ENCODE measurements around the gene TKT. TPM values are rescaled to one million over a fixed set of nuclear protein-coding genes. Genes with fewer than 3 reads are reported as not detected.

TKT gene
- total RNA-seq, 1 donor from 2014 or later, result 154 TPM

DNA sequence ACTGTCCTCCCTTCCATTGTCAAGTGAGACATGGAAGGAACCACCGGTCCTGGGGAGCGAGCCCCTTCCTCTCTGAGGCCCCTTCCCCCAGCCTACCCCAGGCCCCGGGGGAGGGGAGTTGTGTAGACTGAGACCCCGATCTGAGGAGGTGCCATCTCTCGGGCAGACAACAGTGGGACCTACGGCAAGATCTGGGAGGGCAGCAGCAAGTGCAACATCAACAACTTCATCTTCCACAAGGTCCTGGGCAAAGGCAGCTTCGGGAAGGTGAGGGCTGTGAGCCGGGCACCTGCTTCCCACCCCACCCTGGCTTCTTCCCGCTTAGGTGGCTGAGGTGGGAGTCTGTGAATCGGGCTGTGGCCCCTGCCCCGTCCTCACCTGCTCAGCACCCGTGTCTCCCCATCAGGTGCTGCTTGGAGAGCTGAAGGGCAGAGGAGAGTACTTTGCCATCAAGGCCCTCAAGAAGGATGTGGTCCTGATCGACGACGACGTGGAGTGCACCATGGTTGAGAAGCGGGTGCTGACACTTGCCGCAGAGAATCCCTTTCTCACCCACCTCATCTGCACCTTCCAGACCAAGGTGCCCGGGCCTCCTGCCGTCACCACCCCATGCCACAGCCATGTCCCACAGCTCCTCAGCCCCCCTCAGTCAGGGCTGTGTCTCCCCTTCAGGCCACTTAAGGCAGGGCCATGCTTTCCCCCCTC lies 69.9 kb downstream of the TKT start:
- POLR2A ChIA-PET, result no interaction called here
- DNase-seq (no peak), ATAC-seq (ENCODE audit: low read depth) (no peak)
- CTCF ChIA-PET, result interaction anchor here (0.6 kb wide), 1 partner anchor 458 kb away, joined by 3 read pairs; no protein-coding TSS in a partner anchor
- Mint-ChIP-seq H3K27me3 (no peaks in the 10 kb centered on the region), H3K4me1 (peaks cover 21% of the 10 kb centered on the region), H3K36me3 (ENCODE audit: low read depth) (peaks cover 89% of the 10 kb centered on the region), H3K4me3 (no peak overlapping the region), H3K27ac (no peak overlapping the region), H3K9me3 (no peaks in the 10 kb centered on the region)
- TF ChIP-seq, protein P1, sequence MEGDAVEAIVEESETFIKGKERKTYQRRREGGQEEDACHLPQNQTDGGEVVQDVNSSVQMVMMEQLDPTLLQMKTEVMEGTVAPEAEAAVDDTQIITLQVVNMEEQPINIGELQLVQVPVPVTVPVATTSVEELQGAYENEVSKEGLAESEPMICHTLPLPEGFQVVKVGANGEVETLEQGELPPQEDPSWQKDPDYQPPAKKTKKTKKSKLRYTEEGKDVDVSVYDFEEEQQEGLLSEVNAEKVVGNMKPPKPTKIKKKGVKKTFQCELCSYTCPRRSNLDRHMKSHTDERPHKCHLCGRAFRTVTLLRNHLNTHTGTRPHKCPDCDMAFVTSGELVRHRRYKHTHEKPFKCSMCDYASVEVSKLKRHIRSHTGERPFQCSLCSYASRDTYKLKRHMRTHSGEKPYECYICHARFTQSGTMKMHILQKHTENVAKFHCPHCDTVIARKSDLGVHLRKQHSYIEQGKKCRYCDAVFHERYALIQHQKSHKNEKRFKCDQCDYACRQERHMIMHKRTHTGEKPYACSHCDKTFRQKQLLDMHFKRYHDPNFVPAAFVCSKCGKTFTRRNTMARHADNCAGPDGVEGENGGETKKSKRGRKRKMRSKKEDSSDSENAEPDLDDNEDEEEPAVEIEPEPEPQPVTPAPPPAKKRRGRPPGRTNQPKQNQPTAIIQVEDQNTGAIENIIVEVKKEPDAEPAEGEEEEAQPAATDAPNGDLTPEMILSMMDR (IDR thresholded peaks at IDR 0.05), result no peak
- intact Hi-C loops (cut with micrococcal nuclease), result no loop called here

DNA sequence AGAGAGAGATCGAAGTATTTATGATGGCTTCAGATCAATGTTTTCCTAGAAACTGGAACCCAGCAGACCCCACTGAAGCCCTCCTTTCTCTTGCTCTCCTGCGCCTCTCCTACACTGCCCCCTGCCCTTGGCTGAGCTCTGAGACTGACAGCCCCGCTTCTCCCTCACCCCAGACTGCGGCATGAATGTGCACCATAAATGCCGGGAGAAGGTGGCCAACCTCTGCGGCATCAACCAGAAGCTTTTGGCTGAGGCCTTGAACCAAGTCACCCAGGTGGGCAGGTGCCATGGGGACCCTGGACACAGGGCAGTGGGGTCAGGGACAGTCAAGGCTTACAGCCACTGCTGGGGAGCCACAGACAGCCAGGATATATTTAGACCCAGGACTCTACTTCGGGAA lies 71.1 kb downstream of the TKT start:
- no peak for ATAC-seq (ENCODE audit: low read depth)
- POLR2A ChIA-PET, result no interaction called here

GRCh38 chr3:53183514-53183913 lies 72.3 kb downstream of the TKT start:
- Mint-ChIP-seq H3K27ac (no peak overlapping the region), H3K36me3 (ENCODE audit: low read depth) (peaks cover 90% of the 10 kb centered on the region), H3K9me3 (no peaks in the 10 kb centered on the region), H3K27me3 (no peaks in the 10 kb centered on the region), H3K4me1 (peaks cover 35% of the 10 kb centered on the region), H3K4me3 (no peak overlapping the region)
- TF ChIP-seq, protein P1 (IDR thresholded peaks at IDR 0.05), result no peak
- intact Hi-C loops (cut with micrococcal nuclease), result no loop called here
- ChIA-PET CTCF (interaction anchor here (1.3 kb wide), 1 partner anchor 12 kb away, joined by 5 read pairs; no protein-coding TSS in a partner anchor), POLR2A (no interaction called here)
- DNase-seq, result no peak
- no peak for ATAC-seq (ENCODE audit: low read depth)

More for the DNA sequence above, 71.1 kb downstream of the TKT start:
- intact Hi-C loops (cut with micrococcal nuclease), result no loop called here
- peak overlapping the region; percentile 41 for H3K27ac Mint-ChIP-seq
- CTCF ChIA-PET, result no interaction called here
- H3K4me1 Mint-ChIP-seq, result peaks cover 23% of the 10 kb centered on the region
- TF ChIP-seq, protein P1 (IDR thresholded peaks at IDR 0.05), result no peak
- H3K27me3 Mint-ChIP-seq, result no peaks in the 10 kb centered on the region
- H3K4me3 Mint-ChIP-seq, result no peak overlapping the region
- DNase-seq, result no peak
- no peaks in the 10 kb centered on the region for H3K9me3 Mint-ChIP-seq
- H3K36me3 Mint-ChIP-seq (ENCODE audit: low read depth), result peaks cover 89% of the 10 kb centered on the region

DNA sequence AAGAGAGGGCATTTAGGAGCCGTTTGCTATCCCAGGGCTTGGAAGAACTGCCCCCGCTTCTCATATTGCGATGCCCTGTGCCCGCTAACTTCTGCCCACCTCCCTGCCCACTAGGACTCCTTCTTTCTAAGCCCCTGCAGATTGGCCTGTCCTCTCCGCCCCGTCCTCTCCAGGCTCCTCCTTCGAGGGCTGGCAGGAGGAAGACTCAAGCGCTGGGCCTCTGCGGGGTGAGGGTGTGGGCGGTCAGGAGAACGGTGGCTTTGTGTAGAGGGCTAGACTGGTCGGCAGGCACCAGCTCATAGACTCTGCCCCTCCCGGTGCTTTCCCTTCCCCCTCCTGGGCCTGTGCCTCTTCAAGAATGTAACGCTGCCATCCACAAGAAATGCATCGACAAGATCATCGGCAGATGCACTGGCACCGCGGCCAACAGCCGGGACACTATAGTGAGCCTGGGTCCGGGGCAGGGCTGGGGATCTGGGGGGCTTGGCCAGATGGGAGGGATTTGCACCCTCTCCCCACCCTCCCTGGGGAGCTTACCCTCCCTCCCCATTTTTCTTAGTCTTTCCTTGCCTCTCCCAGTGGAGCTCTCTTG lies 73.0 kb downstream of the TKT start:
- H3K4me3 Mint-ChIP-seq, result no peak overlapping the region
- CTCF ChIA-PET, result interaction anchor here (1.0 to 1.3 kb wide), 2 partner anchors 10 to 13 kb away, joined by 4 to 5 read pairs; no protein-coding TSS in a partner anchor
- H3K36me3 Mint-ChIP-seq (ENCODE audit: low read depth), result peaks cover 90% of the 10 kb centered on the region
- H3K9me3 Mint-ChIP-seq, result no peaks in the 10 kb centered on the region
- ATAC-seq (ENCODE audit: low read depth) (no peak), DNase-seq (no peak)
- H3K27ac Mint-ChIP-seq, result no peak overlapping the region
- no peaks in the 10 kb centered on the region for H3K27me3 Mint-ChIP-seq
- intact Hi-C loops (cut with micrococcal nuclease), result no loop called here
- H3K4me1 Mint-ChIP-seq, result peaks cover 38% of the 10 kb centered on the region
- TF ChIP-seq, protein P1 (IDR thresholded peaks at IDR 0.05), result no peak
- POLR2A ChIA-PET, result interaction anchor here (1.7 to 4.5 kb wide), 2 partner anchors 15 to 22 kb away, joined by 8 to 105 read pairs; partner anchors contain the start of gene PRKCD

DNA sequence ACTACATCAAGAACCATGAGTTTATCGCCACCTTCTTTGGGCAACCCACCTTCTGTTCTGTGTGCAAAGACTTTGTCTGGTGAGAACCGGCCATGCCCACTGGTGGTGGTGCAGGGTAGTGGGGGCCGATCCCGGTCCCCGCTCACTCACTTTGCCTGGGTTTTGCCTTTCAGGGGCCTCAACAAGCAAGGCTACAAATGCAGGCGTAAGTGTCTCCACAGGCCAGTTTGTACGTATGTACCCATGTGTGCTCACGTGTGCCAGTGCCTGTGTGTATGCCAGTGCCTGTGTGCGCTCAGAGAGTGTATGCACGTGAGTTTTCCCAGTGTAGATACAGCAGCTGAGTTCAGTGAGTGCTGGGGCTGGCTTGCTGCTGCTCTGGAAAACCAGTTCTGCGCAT lies 74.3 kb downstream of the TKT start:
- intact Hi-C loops (cut with micrococcal nuclease), result loop anchor here (1.0 kb wide), 1 partner anchor 15 kb away; no protein-coding TSS in a partner anchor
- H3K9me3 Mint-ChIP-seq, result no peaks in the 10 kb centered on the region
- TF ChIP-seq, protein P1 (IDR thresholded peaks at IDR 0.05), result no peak
- H3K4me3 Mint-ChIP-seq, result peak overlapping the region; percentile 70
- peaks cover 82% of the 10 kb centered on the region for H3K36me3 Mint-ChIP-seq (ENCODE audit: low read depth)
- ATAC-seq (ENCODE audit: low read depth), result no peak
- ChIA-PET CTCF (interaction anchor here (1.4 to 2.3 kb wide), 3 partner anchors 15 to 48 kb away, joined by 6 to 20 read pairs (median 10); partner anchors contain the start of gene PRKCD), POLR2A (interaction anchor here (1.4 to 4.5 kb wide), 4 partner anchors 10 to 21 kb away, joined by 5 to 105 read pairs (median 12); partner anchors contain the start of gene PRKCD)
- no peak for DNase-seq
- H3K4me1 Mint-ChIP-seq, result peaks cover 46% of the 10 kb centered on the region
- H3K27me3 Mint-ChIP-seq, result no peaks in the 10 kb centered on the region
- H3K27ac Mint-ChIP-seq, result peak overlapping the region; percentile 80
